ENCODE data around the gene WDFY2. TPM values are rescaled to one million over a fixed set of nuclear protein-coding genes. Genes with fewer than 3 reads are reported as not detected.

WDFY2 gene
- total RNA-seq, 2 donors from 2014 or later, result 25.7 to 31.9 TPM

GRCh38 chr13:51585696-51586095 lies 1.4 kb downstream of the WDFY2 start:
- Histone ChIP-seq H3K27ac (peak overlapping the region in 2 of 4 donors; percentile 93 to 97), H3K9me3 (no peaks in the 10 kb centered on the region), H3K4me3 (peak overlapping the region in 1 of 2 donors; percentile 93), H3K36me3 (replicated peaks in 1 of 2; ENCODE audit: insufficient read depth in 1 of 2, low read depth in 2 of 2) (no peaks in the 10 kb centered on the region), H3K27me3 (no peaks in the 10 kb centered on the region), H3K4me1 (peaks cover 53% of the 10 kb centered on the region)
- ATAC-seq, result no peak
- TF ChIP-seq, protein P1, sequence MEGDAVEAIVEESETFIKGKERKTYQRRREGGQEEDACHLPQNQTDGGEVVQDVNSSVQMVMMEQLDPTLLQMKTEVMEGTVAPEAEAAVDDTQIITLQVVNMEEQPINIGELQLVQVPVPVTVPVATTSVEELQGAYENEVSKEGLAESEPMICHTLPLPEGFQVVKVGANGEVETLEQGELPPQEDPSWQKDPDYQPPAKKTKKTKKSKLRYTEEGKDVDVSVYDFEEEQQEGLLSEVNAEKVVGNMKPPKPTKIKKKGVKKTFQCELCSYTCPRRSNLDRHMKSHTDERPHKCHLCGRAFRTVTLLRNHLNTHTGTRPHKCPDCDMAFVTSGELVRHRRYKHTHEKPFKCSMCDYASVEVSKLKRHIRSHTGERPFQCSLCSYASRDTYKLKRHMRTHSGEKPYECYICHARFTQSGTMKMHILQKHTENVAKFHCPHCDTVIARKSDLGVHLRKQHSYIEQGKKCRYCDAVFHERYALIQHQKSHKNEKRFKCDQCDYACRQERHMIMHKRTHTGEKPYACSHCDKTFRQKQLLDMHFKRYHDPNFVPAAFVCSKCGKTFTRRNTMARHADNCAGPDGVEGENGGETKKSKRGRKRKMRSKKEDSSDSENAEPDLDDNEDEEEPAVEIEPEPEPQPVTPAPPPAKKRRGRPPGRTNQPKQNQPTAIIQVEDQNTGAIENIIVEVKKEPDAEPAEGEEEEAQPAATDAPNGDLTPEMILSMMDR (IDR thresholded peaks at IDR 0.05), result no peak
- no peak for TF ChIP-seq POLR2A (IDR thresholded peaks at IDR 0.05)
- DNase-seq, result no peak
- WGBS, 2 donors, result 14% methylated on average over 4 of the region's 4 CpGs
- intact Hi-C loops (cut with DNase I), result no loop called here

GRCh38 chr13:51587372-51587771 lies 3.1 kb downstream of the WDFY2 start:
- TF ChIP-seq POLR2A (IDR thresholded peaks at IDR 0.05), result no peak
- TF ChIP-seq, protein P1 (IDR thresholded peaks at IDR 0.05), result no peak
- ATAC-seq, result no peak
- 42 to 44% methylated on average over 3 of the region's 3 CpGs for WGBS, 2 donors
- Histone ChIP-seq H3K27me3 (no peaks in the 10 kb centered on the region), H3K9me3 (no peaks in the 10 kb centered on the region), H3K36me3 (replicated peaks in 1 of 2; ENCODE audit: insufficient read depth in 1 of 2, low read depth in 2 of 2) (no peaks in the 10 kb centered on the region), H3K27ac (peak overlapping the region in 2 of 4 donors; percentile 2 to 10), H3K4me3 (no peak overlapping the region), H3K4me1 (peaks cover 70% of the 10 kb centered on the region)
- intact Hi-C loops (cut with DNase I), result no loop called here
- no peak for DNase-seq

DNA sequence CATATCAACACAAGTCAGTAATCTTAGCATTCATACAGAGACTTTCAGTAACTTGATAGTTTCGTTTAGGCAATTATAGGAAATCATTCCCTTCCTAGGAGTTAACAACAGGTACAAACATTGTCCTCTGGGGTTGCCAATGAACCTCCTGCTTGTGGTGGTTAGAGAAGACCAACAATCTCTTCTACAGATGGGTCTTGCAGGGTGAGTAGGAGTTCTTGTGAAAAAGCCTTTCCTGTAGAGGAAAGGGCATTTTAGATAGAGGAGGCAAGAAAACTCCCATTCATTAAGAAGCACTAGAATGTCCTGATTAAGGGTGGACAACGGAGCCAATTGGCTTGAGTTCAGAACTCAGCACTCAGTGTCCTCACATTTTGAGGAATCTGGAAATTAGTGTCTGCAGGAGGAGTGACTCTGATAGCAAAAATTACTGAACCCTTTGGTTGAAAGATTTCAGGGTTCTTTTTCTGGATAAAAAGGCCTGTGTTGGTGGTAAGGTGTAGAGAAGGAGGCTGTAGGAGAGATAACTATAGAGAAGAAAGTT lies 4.2 kb downstream of the WDFY2 start:
- ATAC-seq, result no peak
- H3K27me3 ChIP-seq, result no peaks in the 10 kb centered on the region
- H3K27ac ChIP-seq, result peak overlapping the region; percentile 11 to 83 (median 75)
- intact Hi-C loops (cut with DNase I), result no loop called here
- H3K4me1 ChIP-seq, result peaks cover 74% of the 10 kb centered on the region
- no peaks in the 10 kb centered on the region for H3K36me3 ChIP-seq (replicated peaks in 1 of 2; ENCODE audit: insufficient read depth in 1 of 2, low read depth in 2 of 2)
- no peaks in the 10 kb centered on the region for H3K9me3 ChIP-seq
- WGBS, 2 donors, result 23 to 50% methylated on average over 2 of the region's 2 CpGs
- DNase-seq, result no peak
- no peak for TF ChIP-seq POLR2A (IDR thresholded peaks at IDR 0.05)
- TF ChIP-seq, protein P1 (IDR thresholded peaks at IDR 0.05), result no peak
- no peak overlapping the region for H3K4me3 ChIP-seq

- Histone ChIP-seq H3K36me3 (replicated peaks in 1 of 2; ENCODE audit: insufficient read depth in 1 of 2, low read depth in 2 of 2) (no peaks in the 10 kb centered on the region), H3K4me1 (peaks cover 83% of the 10 kb centered on the region), H3K4me3 (no peak overlapping the region), H3K27ac (peak overlapping the region; percentile 5 to 83 (median 75)), H3K9me3 (no peaks in the 10 kb centered on the region), H3K27me3 (no peaks in the 10 kb centered on the region)
- ATAC-seq (no peak), DNase-seq (no peak)
- TF ChIP-seq POLR2A (IDR thresholded peaks at IDR 0.05), result no peak
- TF ChIP-seq, protein P1 (IDR thresholded peaks at IDR 0.05), result no peak
- intact Hi-C loops (cut with DNase I), result loop anchor here (10.0 kb wide), 1 partner anchor 55 kb away; no protein-coding TSS in a partner anchor
- 26 to 52% methylated on average over 2 of the region's 2 CpGs for WGBS, 2 donors
These were observed 5.5 kb downstream of the WDFY2 start for GRCh38 chr13:51589793-51590192.

All from body of pancreas (tissue), 4 donors.